Measurements from ENCODE around the gene PRRC2B. TPM values are rescaled to one million over a fixed set of nuclear protein-coding genes. Genes with fewer than 3 reads are reported as not detected.

The PRRC2B gene
- total and polyA plus RNA-seq, 2 of the 13 experiments (the other 11 are each of a cell fraction or from before 2014, with no cell fraction given) = 20.8 to 37.4 TPM

DNA sequence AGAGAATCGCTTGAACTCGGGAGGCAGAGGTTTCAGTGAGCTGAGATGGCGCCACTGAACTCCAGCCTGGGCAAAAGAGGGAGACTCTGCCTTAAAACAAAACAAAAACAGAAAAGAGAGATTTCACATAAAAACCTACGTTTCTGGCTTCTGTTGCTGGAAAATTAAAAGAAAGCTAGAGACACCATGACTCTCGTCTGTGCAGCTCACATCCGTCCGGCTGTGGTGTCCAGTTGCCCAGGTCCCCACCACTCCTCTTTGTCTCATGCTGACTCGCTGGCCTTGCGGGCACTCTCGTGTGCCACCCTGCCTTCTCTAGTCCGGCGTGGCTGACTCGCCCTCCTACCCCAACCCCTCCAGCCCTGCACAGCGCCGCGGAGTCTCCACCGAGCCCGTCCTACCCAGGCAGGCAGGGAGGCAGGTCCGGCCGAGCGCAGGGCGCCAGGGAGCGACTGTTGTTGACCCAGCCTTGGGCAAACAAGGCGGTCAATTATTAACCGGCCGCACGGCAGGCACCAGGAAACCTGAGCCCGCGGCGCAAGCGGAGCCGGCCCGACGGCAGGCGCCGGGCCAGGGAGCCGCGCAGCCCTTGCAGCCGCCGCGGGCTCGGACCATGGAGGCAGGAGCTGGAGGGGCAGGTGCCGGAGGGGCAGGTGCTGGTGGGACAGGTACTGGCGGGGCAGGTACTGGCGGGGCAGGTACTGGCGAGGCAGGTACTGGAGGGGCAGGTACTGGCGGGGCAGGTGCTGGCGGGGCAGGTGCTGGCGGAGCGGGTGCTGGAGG lies 151.3 kb downstream of the PRRC2B start, which contains the start of gene PRRT1B (continued):
- TF ChIP-seq, protein P1, sequence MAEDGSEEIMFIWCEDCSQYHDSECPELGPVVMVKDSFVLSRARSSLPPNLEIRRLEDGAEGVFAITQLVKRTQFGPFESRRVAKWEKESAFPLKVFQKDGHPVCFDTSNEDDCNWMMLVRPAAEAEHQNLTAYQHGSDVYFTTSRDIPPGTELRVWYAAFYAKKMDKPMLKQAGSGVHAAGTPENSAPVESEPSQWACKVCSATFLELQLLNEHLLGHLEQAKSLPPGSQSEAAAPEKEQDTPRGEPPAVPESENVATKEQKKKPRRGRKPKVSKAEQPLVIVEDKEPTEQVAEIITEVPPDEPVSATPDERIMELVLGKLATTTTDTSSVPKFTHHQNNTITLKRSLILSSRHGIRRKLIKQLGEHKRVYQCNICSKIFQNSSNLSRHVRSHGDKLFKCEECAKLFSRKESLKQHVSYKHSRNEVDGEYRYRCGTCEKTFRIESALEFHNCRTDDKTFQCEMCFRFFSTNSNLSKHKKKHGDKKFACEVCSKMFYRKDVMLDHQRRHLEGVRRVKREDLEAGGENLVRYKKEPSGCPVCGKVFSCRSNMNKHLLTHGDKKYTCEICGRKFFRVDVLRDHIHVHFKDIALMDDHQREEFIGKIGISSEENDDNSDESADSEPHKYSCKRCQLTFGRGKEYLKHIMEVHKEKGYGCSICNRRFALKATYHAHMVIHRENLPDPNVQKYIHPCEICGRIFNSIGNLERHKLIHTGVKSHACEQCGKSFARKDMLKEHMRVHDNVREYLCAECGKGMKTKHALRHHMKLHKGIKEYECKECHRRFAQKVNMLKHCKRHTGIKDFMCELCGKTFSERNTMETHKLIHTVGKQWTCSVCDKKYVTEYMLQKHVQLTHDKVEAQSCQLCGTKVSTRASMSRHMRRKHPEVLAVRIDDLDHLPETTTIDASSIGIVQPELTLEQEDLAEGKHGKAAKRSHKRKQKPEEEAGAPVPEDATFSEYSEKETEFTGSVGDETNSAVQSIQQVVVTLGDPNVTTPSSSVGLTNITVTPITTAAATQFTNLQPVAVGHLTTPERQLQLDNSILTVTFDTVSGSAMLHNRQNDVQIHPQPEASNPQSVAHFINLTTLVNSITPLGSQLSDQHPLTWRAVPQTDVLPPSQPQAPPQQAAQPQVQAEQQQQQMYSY (CRISPR knock-in tag; IDR thresholded peaks at IDR 0.05) = no peak
- TF ChIP-seq FOXP1 (IDR thresholded peaks at IDR 0.05) (no peak), FOXP1 (CRISPR knock-in tag; IDR thresholded peaks at IDR 0.05) (peak; percentile 82), ASH2L (IDR thresholded peaks at IDR 0.05; ENCODE audit: insufficient read length, low read depth, low read length) (no peak), ZNF614 (CRISPR knock-in tag; IDR thresholded peaks at IDR 0.05; ENCODE audit: borderline replicate concordance) (no peak), ZNF335 (CRISPR knock-in tag; IDR thresholded peaks at IDR 0.05) (no peak), FOXK1 (CRISPR knock-in tag; IDR thresholded peaks at IDR 0.05; ENCODE audit: borderline replicate concordance, low read depth) (peak; percentile 56; the same call in 1 of the 2 replicates), ZNF207 (IDR thresholded peaks at IDR 0.05; ENCODE audit: borderline replicate concordance) (no peak), ZNF850 (CRISPR knock-in tag; conservative IDR thresholded peaks at IDR 0.05) (no peak), ZNF225 (CRISPR knock-in tag; IDR thresholded peaks at IDR 0.05) (no peak), ZNF558 (CRISPR knock-in tag; IDR thresholded peaks at IDR 0.05; ENCODE audit: borderline replicate concordance) (no peak), ZFP90 (CRISPR knock-in tag; IDR thresholded peaks at IDR 0.05; ENCODE audit: borderline replicate concordance) (no peak; the same call in 1 of the 2 replicates), TBL1XR1 (IDR thresholded peaks at IDR 0.05; ENCODE audit: borderline replicate concordance, low read length, partially characterized antibody) (no peak), NFATC3 (CRISPR knock-in tag; IDR thresholded peaks at IDR 0.05) (no peak), ZNF546 (CRISPR knock-in tag; conservative IDR thresholded peaks at IDR 0.05) (no peak), ZBTB7B (CRISPR knock-in tag; IDR thresholded peaks at IDR 0.05) (no peak)
- TF ChIP-seq, protein P2, sequence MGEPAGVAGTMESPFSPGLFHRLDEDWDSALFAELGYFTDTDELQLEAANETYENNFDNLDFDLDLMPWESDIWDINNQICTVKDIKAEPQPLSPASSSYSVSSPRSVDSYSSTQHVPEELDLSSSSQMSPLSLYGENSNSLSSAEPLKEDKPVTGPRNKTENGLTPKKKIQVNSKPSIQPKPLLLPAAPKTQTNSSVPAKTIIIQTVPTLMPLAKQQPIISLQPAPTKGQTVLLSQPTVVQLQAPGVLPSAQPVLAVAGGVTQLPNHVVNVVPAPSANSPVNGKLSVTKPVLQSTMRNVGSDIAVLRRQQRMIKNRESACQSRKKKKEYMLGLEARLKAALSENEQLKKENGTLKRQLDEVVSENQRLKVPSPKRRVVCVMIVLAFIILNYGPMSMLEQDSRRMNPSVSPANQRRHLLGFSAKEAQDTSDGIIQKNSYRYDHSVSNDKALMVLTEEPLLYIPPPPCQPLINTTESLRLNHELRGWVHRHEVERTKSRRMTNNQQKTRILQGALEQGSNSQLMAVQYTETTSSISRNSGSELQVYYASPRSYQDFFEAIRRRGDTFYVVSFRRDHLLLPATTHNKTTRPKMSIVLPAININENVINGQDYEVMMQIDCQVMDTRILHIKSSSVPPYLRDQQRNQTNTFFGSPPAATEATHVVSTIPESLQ (CRISPR knock-in tag; conservative IDR thresholded peaks at IDR 0.05) = no peak
- TF ChIP-seq, protein P3, sequence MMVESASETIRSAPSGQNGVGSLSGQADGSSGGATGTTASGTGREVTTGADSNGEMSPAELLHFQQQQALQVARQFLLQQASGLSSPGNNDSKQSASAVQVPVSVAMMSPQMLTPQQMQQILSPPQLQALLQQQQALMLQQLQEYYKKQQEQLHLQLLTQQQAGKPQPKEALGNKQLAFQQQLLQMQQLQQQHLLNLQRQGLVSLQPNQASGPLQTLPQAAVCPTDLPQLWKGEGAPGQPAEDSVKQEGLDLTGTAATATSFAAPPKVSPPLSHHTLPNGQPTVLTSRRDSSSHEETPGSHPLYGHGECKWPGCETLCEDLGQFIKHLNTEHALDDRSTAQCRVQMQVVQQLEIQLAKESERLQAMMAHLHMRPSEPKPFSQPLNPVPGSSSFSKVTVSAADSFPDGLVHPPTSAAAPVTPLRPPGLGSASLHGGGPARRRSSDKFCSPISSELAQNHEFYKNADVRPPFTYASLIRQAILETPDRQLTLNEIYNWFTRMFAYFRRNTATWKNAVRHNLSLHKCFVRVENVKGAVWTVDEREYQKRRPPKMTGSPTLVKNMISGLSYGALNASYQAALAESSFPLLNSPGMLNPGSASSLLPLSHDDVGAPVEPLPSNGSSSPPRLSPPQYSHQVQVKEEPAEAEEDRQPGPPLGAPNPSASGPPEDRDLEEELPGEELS (CRISPR knock-in tag; IDR thresholded peaks at IDR 0.05) = peak; percentile 91
- TF ChIP-seq, protein P4, sequence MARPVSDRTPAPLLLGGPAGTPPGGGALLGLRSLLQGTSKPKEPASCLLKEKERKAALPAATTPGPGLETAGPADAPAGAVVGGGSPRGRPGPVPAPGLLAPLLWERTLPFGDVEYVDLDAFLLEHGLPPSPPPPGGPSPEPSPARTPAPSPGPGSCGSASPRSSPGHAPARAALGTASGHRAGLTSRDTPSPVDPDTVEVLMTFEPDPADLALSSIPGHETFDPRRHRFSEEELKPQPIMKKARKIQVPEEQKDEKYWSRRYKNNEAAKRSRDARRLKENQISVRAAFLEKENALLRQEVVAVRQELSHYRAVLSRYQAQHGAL (CRISPR knock-in tag; IDR thresholded peaks at IDR 0.05; ENCODE audit: not compliant biosample characterization) = no peak
- TF ChIP-seq, protein P5, sequence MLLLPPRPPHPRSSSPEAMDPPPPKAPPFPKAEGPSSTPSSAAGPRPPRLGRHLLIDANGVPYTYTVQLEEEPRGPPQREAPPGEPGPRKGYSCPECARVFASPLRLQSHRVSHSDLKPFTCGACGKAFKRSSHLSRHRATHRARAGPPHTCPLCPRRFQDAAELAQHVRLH (CRISPR knock-in tag; IDR thresholded peaks at IDR 0.05; ENCODE audit: borderline replicate concordance, low read depth) = no peak
